Measurements from ENCODE around the gene PNPO.

DNA sequence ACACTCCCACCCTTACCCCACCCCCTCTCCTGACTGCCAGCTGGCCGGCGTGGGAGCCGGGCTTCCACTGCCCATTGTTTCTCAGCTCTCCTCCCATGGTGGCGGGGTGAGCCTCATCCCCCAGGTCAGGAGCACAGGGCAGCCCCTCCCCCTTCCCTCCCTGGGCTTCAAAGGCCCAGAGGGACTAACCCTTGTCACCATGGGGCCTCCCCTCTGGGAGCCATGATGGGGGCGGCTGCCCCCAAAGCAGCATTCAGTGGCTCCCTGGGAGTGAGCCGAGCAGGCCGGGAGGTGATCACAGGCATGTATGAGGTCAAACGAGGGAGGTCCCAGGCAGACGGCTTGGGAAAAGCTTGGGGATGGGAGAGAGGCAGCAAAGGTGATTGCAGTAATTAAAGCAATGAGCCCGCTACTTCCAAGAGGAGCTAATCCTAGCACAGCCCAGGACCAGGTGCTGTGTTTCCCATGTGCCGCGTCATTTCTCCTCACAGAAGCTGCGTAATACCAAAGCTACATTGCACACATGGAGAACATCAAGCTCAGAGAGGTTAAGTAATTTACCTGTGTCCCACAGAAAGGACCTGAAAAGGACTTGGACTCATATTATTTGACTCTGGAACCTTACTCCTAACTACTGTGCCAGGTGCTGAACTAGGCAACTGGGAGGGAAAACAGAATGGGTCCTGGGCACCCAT lies 54.0 kb downstream of the PNPO start:
- no peak for TF ChIP-seq POLR2AphosphoS5 (IDR thresholded peaks at IDR 0.05)
- TF ChIP-seq, protein P1, sequence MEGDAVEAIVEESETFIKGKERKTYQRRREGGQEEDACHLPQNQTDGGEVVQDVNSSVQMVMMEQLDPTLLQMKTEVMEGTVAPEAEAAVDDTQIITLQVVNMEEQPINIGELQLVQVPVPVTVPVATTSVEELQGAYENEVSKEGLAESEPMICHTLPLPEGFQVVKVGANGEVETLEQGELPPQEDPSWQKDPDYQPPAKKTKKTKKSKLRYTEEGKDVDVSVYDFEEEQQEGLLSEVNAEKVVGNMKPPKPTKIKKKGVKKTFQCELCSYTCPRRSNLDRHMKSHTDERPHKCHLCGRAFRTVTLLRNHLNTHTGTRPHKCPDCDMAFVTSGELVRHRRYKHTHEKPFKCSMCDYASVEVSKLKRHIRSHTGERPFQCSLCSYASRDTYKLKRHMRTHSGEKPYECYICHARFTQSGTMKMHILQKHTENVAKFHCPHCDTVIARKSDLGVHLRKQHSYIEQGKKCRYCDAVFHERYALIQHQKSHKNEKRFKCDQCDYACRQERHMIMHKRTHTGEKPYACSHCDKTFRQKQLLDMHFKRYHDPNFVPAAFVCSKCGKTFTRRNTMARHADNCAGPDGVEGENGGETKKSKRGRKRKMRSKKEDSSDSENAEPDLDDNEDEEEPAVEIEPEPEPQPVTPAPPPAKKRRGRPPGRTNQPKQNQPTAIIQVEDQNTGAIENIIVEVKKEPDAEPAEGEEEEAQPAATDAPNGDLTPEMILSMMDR (IDR thresholded peaks at IDR 0.05): no peak
